Measurements from ENCODE around the gene CDH12.

The CDH12 gene

DNA sequence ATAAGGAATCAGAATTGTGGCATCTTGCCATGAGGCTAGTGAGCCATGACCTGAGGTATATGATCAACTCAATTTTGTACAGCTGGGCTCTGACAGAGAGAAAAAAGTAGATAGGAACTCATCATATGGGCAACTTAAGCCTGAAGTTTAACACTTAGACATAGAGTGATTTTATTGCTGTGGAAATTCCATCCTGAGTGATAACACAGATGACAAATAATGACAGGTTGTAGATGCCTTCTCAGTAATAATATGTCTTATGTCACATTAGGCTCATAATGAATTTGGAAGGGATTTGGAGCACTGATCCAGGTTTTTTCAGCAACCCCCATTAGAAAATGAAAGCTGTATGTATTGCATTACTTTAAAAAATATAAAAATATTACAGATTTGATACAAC lies 744.6 kb downstream of the CDH12 start:
- no peak overlapping the region for H3K27ac ChIP-seq (replicated peaks)
- TF ChIP-seq, protein P1, sequence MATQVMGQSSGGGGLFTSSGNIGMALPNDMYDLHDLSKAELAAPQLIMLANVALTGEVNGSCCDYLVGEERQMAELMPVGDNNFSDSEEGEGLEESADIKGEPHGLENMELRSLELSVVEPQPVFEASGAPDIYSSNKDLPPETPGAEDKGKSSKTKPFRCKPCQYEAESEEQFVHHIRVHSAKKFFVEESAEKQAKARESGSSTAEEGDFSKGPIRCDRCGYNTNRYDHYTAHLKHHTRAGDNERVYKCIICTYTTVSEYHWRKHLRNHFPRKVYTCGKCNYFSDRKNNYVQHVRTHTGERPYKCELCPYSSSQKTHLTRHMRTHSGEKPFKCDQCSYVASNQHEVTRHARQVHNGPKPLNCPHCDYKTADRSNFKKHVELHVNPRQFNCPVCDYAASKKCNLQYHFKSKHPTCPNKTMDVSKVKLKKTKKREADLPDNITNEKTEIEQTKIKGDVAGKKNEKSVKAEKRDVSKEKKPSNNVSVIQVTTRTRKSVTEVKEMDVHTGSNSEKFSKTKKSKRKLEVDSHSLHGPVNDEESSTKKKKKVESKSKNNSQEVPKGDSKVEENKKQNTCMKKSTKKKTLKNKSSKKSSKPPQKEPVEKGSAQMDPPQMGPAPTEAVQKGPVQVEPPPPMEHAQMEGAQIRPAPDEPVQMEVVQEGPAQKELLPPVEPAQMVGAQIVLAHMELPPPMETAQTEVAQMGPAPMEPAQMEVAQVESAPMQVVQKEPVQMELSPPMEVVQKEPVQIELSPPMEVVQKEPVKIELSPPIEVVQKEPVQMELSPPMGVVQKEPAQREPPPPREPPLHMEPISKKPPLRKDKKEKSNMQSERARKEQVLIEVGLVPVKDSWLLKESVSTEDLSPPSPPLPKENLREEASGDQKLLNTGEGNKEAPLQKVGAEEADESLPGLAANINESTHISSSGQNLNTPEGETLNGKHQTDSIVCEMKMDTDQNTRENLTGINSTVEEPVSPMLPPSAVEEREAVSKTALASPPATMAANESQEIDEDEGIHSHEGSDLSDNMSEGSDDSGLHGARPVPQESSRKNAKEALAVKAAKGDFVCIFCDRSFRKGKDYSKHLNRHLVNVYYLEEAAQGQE (IDR thresholded peaks at IDR 0.05; ENCODE audit: insufficient replicate concordance, low read depth) = no peak
- TF ChIP-seq SPI1 (IDR thresholded peaks at IDR 0.05; ENCODE audit: borderline replicate concordance, low read depth) (no peak), GABPA (IDR thresholded peaks at IDR 0.05; ENCODE audit: low read depth) (no peak), POLR2AphosphoS5 (IDR thresholded peaks at IDR 0.05; ENCODE audit: low read depth) (no peak)
- TF ChIP-seq, protein P2, sequence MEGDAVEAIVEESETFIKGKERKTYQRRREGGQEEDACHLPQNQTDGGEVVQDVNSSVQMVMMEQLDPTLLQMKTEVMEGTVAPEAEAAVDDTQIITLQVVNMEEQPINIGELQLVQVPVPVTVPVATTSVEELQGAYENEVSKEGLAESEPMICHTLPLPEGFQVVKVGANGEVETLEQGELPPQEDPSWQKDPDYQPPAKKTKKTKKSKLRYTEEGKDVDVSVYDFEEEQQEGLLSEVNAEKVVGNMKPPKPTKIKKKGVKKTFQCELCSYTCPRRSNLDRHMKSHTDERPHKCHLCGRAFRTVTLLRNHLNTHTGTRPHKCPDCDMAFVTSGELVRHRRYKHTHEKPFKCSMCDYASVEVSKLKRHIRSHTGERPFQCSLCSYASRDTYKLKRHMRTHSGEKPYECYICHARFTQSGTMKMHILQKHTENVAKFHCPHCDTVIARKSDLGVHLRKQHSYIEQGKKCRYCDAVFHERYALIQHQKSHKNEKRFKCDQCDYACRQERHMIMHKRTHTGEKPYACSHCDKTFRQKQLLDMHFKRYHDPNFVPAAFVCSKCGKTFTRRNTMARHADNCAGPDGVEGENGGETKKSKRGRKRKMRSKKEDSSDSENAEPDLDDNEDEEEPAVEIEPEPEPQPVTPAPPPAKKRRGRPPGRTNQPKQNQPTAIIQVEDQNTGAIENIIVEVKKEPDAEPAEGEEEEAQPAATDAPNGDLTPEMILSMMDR (IDR thresholded peaks at IDR 0.05; ENCODE audit: insufficient read depth, low read length) = no peak
- DNase-seq (ENCODE audit: low read depth in 1 of 2, low spot score in 1 of 2) = no peak
- no peaks in the 10 kb centered on the region for H3K27me3 ChIP-seq (ENCODE audit: insufficient read depth, poor library complexity, severe bottlenecking)
- H3K4me3 ChIP-seq (replicated peaks; ENCODE audit: insufficient read depth, low read length) = no peak overlapping the region

DNA sequence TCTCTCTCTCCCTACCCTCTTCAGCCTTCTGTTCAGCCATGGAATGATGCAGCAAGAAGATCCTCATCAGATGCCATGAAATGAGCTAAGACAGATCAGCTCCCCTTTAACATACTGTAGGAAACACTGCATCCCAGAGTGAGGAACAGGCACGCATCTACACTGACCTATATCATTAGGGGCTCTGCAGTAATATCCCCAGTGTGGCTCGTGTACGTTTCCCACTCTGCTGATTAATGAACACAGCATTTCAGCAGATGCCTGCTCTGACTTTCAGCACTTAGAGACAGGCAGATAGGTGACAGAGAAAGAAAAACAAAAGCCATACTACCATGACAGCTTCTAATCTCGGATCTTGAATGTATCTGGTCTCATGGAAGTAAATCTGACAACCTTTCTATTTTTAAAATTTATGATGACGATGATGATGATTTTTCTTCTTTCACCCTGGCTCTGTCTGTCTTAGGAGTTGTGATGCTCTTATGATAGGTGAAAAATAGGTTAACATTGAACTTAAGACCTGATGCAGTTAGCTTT lies 750.3 kb downstream of the CDH12 start:
- no peak overlapping the region for H3K27ac ChIP-seq (replicated peaks)
- no peak for TF ChIP-seq POLR2AphosphoS5 (IDR thresholded peaks at IDR 0.05; ENCODE audit: low read depth)
- TF ChIP-seq GABPA (IDR thresholded peaks at IDR 0.05; ENCODE audit: low read depth) = no peak
- TF ChIP-seq, protein P2 (IDR thresholded peaks at IDR 0.05; ENCODE audit: insufficient read depth, low read length) = no peak
- TF ChIP-seq, protein P1 (IDR thresholded peaks at IDR 0.05; ENCODE audit: insufficient replicate concordance, low read depth) = no peak
- no peak for TF ChIP-seq SPI1 (IDR thresholded peaks at IDR 0.05; ENCODE audit: borderline replicate concordance, low read depth)
- no peak for DNase-seq (ENCODE audit: low read depth in 1 of 2, low spot score in 1 of 2)
- H3K4me3 ChIP-seq (replicated peaks; ENCODE audit: insufficient read depth, low read length) = no peak overlapping the region
- no peaks in the 10 kb centered on the region for H3K27me3 ChIP-seq (ENCODE audit: insufficient read depth, poor library complexity, severe bottlenecking)

DNA sequence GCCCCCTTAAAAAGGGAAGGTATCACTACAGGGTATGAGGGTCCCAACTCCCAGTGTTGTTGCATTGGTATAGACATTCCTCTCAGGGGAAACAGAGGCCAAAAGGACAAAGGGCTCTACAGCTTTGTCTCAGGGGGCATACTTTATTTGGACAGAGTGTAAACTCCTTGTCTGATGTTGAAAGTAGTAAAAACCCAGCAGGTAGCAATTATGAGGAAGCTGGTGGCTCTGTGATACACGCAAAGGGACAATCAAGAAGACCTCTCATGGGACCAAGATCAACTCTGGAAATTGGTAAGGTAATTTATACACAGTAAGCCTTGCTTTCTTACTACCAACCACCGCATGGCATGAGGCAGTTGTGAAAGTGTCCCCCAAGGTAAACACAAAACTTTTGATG lies 764.6 kb downstream of the CDH12 start:
- H3K27me3 ChIP-seq (ENCODE audit: insufficient read depth, poor library complexity, severe bottlenecking) = no peaks in the 10 kb centered on the region
- H3K4me3 ChIP-seq (replicated peaks; ENCODE audit: insufficient read depth, low read length) = no peak overlapping the region
- no peak for DNase-seq (ENCODE audit: low read depth in 1 of 2, low spot score in 1 of 2)
- TF ChIP-seq, protein P1 (IDR thresholded peaks at IDR 0.05; ENCODE audit: insufficient replicate concordance, low read depth) = no peak
- TF ChIP-seq, protein P2 (IDR thresholded peaks at IDR 0.05; ENCODE audit: insufficient read depth, low read length) = no peak
- TF ChIP-seq SPI1 (IDR thresholded peaks at IDR 0.05; ENCODE audit: borderline replicate concordance, low read depth) (no peak), POLR2AphosphoS5 (IDR thresholded peaks at IDR 0.05; ENCODE audit: low read depth) (no peak), GABPA (IDR thresholded peaks at IDR 0.05; ENCODE audit: low read depth) (no peak)
- no peak overlapping the region for H3K27ac ChIP-seq (replicated peaks)
